ENCODE data around the gene CSNK1E.

DNA sequence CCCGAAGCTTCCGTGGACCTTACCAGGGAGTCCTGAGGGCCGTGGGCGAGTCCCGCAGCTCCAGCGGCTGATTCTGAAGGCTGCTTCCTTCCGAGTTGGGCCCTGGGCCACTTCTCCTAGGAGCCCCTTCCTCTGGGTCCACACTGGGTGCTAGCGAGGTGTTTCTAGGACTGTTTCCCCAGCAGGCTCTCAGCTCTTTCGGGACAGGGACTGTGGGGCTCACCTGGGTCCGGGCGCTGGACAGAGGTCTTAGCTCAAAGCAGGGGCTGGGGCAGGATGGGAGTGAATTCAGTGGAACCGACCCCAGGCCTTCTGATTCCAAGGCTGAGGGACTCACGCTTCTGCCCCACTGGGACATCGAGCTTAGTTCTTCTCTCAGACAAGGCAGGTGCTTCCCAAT is 29.3 kb upstream of the CSNK1E start:
- TF ChIP-seq ARNTL (CRISPR knock-in tag; IDR thresholded peaks at IDR 0.05; ENCODE audit: borderline replicate concordance, low read depth) (no peak), ZFP30 (CRISPR knock-in tag; IDR thresholded peaks at IDR 0.05) (no peak), ZC3H10 (CRISPR knock-in tag; IDR thresholded peaks at IDR 0.05) (no peak), OSR1 (CRISPR knock-in tag; IDR thresholded peaks at IDR 0.05) (no peak), TOX (CRISPR knock-in tag; IDR thresholded peaks at IDR 0.05; ENCODE audit: borderline replicate concordance) (no peak), ZFP3 (CRISPR knock-in tag; IDR thresholded peaks at IDR 0.05) (no peak), RARB (CRISPR knock-in tag; IDR thresholded peaks at IDR 0.05) (no peak), BACH2 (CRISPR knock-in tag; IDR thresholded peaks at IDR 0.05; ENCODE audit: borderline replicate concordance) (no peak)
- TF ChIP-seq, protein P1, sequence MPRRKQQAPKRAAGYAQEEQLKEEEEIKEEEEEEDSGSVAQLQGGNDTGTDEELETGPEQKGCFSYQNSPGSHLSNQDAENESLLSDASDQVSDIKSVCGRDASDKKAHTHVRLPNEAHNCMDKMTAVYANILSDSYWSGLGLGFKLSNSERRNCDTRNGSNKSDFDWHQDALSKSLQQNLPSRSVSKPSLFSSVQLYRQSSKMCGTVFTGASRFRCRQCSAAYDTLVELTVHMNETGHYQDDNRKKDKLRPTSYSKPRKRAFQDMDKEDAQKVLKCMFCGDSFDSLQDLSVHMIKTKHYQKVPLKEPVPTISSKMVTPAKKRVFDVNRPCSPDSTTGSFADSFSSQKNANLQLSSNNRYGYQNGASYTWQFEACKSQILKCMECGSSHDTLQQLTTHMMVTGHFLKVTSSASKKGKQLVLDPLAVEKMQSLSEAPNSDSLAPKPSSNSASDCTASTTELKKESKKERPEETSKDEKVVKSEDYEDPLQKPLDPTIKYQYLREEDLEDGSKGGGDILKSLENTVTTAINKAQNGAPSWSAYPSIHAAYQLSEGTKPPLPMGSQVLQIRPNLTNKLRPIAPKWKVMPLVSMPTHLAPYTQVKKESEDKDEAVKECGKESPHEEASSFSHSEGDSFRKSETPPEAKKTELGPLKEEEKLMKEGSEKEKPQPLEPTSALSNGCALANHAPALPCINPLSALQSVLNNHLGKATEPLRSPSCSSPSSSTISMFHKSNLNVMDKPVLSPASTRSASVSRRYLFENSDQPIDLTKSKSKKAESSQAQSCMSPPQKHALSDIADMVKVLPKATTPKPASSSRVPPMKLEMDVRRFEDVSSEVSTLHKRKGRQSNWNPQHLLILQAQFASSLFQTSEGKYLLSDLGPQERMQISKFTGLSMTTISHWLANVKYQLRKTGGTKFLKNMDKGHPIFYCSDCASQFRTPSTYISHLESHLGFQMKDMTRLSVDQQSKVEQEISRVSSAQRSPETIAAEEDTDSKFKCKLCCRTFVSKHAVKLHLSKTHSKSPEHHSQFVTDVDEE (CRISPR knock-in tag; IDR thresholded peaks at IDR 0.05) = no peak

Data from SK-N-SH treated with all-trans-retinoic acid at 6 μM for 48 hours (cell line).